Right lung (tissue), 5 donors: ENCODE results near the gene PTBP1. TPM values are rescaled to one million over a fixed set of nuclear protein-coding genes. Genes with fewer than 3 reads are reported as not detected.
"Not testable (repeated sequence)": the region's sequence is repeated elsewhere in the genome, so short reads cannot be mapped to it uniquely, and the experiment has no call there.

Experiments
- DNase-seq, 2 donors: peaks; one replicate each; pipeline ENCODE4 v3.0.0-alpha.2; 2013
- polyA plus RNA-seq, 5 donors: library from polyadenylated mRNA; unstranded; fragments of 120-200 nt; gene quantifications; one replicate each; pipeline versions ENCODE4 v1.2.1 to v1.2.3, GENCODE V29; 2013; ENCODE audit warnings: inconsistent platforms in 1 of 5, low replicate concordance in 1 of 5; ENCODE audit not compliant: insufficient read length in 5 of 5, insufficient read depth in 1 of 5

Gene PTBP1
- polyA plus RNA-seq, 5 donors, result 294 to 375 (median 310) TPM

DNA sequence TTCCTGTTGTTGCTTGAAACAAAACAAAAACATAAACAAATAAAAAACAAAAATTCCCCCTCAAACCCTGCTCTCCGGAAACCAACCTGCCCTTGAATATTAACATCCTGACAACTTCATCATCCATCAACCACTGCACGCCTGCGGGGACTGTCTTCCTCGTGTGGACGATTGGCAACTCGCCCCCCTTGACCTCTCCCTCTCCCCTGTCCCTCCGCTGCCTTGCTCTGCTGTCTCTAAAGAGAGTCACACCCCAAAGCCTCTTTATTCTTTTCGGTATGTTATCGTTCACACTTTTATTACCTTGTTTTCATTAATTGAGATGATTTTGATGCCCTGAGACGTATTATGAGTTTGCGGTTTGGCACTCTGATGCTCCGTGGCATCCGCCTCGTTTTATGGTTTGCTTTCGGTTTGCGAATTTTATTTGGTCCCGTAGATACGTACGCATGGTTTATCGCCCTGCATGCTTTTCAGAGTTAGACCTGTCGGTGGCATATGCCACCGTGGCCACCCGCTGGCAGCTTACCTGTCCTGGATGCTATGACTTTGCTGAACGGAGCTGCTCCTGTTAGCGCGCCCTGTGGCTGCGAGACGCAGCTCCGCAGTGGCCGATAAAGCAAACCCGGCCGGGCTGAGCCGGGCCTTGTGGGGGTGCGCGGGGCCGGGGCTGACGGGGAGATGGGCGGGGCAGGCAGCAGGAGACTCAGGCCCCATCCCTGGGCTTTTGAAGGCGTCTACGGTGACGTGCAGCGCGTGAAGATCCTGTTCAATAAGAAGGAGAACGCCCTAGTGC lies 10.6 kb downstream of the PTBP1 start:
- DNase-seq, result no peak

GRCh38 chr19:808423-808775 lies 11.1 kb downstream of the PTBP1 start:
- no peak for DNase-seq

- DNase-seq, result no peak
These were observed 13.0 kb downstream of the PTBP1 start for GRCh38 chr19:810077-810855.

DNA sequence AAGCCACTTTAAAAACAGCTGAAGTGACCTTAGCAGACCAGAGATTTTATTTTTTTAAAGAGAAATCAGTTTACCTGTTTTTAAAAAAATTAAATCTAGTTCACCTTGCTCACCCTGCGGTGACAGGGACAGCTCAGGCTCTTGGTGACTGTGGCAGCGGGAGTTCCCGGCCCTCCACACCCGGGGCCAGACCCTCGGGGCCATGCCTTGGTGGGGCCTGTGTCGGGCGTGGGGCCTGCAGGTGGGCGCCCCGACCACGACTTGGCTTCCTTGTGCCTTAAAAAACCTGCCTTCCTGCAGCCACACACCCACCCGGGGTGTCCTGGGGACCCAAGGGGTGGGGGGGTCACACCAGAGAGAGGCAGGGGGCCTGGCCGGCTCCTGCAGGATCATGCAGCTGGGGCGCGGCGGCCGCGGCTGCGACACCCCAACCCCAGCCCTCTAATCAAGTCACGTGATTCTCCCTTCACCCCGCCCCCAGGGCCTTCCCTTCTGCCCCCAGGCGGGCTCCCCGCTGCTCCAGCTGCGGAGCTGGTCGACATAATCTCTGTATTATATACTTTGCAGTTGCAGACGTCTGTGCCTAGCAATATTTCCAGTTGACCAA lies 13.7 kb downstream of the PTBP1 start:
- no peak for DNase-seq

GRCh38 chr19:811506-812048 lies 14.3 kb downstream of the PTBP1 start:
- DNase-seq, result no peak

GRCh38 chr19:812049-812746 lies 14.9 kb downstream of the PTBP1 start:
- DNase-seq, result no peak

DNA sequence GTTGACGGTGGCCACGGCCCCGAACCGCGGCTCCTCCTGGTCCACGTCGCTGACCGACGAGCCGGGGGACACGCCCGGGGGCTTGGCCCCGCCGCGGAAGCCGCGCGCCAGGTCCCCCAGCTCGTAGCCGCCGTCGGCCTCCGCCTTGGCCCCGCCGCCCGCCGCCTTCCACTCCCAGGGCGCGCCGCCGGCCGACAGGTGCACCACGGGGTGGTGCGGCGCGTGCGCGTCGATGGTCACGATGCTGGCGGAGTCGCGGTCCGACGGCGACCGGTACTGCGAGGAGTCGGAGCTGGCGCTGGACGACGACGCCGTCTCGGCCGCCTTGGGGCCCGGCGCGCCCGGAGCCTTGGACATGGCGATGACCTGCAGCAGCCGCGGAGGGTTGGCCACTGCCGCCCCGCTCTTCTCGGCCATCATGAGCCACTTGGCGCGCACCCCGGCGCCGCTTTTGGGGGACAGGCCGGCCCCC lies 15.5 kb downstream of the PTBP1 start:
- no peak for DNase-seq

DNA sequence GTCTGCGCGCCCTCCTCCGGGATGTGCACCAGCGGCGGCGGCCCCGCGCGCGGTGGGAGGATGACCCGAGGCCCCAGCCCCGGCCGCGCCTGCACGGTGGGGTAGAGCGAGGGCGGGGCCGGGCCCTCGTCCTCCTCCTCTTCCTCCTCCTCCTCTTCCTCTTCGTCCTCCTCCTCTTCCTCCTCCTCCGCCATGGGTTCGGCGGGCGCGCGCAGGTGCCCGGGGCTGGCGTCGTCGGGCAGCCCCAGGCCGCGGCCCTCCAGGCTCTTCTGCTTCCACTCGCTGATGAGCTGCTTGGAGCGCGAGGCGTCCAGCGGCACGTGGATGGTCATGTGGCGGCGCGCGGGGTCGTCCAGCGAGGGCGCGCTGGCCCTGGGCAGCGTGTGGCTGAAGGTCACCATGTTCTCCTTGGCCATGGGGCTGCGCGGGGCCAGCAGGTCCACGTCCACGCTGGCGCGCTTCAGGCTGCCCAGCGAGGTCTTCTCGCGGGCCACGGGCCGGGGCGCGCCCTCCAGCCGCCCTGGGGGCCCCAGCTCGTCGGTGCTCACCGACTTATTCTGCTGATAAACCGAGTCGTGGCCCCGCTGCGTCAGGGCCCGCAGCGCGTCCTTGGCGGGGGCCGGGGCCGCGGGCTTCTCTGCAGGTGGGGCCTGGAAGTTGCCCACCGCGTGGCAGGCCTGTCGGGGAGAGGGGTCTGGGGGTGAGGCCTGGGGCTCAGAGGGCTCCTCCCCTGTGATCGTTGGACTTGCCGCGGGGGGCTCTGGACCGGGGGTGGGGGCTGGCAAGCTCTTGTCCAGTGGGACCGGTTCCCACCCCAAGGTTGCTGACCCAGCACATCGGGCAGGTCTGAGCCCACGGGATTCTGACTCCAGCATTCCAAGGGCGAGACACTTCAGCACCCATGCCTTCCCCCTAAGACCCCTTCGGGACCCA lies 16.2 kb downstream of the PTBP1 start:
- DNase-seq, result no peak

DNA sequence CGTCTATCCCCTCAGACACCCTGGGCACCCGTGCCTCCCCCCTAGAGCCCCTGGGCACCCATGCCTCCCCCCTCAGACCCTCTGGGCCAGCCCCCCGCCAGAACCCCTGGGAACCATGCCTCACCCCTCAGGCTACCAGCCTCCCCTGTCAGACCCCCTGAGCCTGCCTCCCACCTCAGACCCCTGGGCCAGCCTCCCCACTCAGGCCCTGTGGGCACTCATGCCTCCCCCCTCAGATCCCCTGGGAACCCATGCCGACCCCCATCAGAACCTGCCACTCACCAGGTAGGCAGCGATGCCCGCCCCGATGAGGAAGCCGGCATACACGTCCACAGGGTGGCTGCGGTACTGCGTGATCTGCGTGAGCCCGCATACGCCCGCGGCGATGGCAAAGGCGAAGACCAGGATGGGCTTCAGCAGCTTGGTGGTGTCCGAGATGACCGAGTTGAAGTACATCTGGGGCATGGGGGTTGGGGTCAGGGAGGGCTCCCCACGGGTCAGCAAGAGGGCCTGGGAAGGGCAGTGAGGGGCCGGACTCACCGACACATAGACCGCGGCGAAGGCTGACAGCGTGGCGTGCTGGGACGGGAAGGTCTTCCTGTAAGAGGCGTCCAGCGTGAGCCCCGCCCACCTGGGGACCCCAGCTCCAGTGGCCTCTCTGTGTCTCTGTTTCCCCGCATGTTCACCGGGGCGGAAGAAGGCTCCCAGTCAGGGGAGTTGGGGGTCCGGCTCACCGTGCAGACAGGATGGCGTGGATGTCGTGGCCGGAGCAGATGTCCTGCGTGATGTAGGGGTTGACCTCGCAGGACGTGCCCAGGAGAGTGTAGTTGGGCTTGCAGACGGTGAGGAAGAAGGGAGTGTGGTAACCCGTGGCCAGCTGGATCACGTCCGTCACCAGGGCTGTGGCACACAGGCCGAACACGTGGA lies 17.2 kb downstream of the PTBP1 start:
- no peak for DNase-seq

GRCh38 chr19:815079-815774 lies 18.0 kb downstream of the PTBP1 start:
- DNase-seq, result no peak

DNA sequence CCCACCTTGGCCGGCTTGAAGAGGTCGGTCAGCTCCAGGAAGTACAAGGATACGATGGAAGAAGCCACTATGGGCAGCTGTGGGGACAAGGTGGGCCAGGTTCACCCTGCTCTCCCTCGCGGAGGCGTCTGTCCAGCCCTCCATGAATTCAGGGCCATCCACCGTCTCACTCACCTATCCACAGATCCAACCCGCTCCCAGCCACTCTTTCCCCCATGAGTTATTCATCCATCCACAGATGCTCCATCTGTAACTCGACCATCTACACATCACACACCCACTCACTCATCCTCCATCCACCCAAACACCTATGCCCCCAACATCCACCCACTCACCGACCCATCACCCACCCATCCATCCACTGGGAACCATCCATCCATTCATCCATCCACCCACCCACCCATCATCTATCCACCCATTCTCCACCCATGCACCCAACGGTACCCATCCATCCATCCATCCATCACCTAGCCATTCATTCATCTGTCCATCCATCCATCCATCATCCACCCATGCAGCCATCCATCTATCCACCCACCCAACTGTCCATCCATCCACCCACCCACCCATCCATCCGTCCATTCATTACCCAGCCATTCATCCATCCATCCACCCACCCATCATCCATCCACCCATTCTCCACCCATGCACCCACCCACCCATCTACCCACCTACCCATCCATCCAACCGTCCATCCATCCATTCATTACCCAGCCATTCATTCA lies 18.7 kb downstream of the PTBP1 start:
- no peak for DNase-seq

DNA sequence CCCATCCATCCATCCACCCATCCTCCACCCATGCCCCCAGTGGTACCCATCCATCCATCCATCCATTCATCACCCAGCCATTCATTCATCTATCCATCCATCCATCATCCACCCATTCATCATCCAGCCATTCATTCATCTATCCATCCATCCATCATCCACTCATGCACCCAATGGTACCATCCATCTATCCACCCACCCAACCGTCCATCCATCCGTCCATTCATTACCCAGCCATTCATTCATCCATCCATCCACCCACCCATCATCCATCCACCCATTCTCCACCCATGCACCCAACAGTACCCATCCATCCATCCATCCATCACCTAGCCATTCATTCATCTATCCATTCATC lies 19.2 kb downstream of the PTBP1 start:
- no peak for DNase-seq

GRCh38 chr19:820212-820611 lies 23.0 kb downstream of the PTBP1 start:
- DNase-seq, result not testable (repeated sequence)

GRCh38 chr19:821231-821824 lies 24.1 kb downstream of the PTBP1 start:
- no peak for DNase-seq

- DNase-seq, result no peak
These were observed 24.7 kb downstream of the PTBP1 start, which contains the start of gene PLPPR3 for GRCh38 chr19:821825-822503. TSS of gene PLPPR3 (minus strand) at chr19:821955. CDS start at chr19:821559, 396 bp downstream.

DNA sequence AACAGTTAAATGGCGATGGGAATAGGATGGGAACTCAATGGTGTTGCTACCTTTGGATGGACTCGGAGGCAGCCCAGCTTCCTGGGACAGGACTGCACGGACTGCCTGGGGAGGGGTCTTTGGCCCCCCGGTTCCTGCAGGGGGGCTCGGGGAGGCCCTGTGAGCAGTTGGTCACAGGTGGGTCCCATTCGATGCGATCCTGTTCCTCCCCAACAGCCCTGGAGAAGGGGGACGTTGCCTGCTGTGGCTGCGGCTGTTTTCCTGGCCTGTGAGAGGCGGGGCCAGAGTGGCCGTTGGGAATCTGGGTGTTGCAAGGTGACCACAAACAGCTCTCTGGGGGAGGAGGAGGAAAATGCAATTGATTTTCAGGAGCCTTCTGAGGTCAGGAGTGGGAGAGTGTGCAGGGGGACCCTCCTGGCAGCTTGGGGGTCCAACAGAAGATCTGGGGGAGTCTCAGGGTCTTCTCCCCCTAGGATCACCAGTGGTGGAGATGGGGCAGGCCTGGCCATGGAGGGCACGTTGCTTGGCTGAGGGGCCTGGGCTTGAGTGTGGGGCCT lies 26.4 kb downstream of the PTBP1 start:
- no peak for DNase-seq

- DNase-seq, result no peak
These were observed 27.6 kb downstream of the PTBP1 start for GRCh38 chr19:824885-825284.
